Activated gamma-delta T cell treated with Interleukin-2 at 50 U/mL for 16 hours (primary cell): ENCODE results near the gene NTNG2.

Experiments
- DNase-seq: peaks from one replicate; pipeline ENCODE4 v3.0.0-alpha.2; 2020

NTNG2 gene

GRCh38 chr9:132207839-132208615 is 46.2 kb downstream of the NTNG2 start:
- no peak for DNase-seq

GRCh38 chr9:132209228-132209627 is 47.4 kb downstream of the NTNG2 start:
- DNase-seq = no peak

DNA sequence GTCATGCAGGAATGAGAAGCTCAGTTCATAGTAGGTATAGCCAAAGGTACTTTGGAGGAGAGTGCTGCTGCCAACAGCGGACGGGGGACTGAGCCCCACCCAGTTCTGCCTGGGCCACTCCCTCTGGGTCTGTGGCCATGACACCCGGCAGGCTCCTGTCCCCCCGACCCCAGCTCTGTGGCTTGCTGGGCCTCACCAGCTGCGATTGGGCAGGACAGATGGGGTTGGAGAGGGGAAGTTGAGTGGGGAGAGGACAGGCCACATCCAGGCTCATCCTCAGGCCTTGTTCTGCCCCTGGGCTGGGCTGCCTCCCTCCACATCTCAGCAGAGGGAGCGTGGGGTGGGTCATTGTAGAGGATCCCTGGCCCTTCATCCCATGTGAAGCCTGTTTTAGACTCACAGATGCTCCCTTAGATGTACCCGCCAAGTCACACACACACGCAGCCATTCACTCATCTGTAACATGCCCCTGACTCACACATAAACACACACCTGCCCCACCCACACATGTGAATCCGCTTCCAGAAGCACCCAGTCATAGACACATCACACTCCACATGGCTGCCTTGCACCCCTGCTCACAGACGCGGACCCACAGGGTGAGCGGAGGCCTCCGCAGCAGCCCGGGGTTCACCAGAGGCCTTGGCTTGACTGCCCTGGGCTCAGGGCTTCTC is 48.8 kb downstream of the NTNG2 start:
- DNase-seq = no peak

DNA sequence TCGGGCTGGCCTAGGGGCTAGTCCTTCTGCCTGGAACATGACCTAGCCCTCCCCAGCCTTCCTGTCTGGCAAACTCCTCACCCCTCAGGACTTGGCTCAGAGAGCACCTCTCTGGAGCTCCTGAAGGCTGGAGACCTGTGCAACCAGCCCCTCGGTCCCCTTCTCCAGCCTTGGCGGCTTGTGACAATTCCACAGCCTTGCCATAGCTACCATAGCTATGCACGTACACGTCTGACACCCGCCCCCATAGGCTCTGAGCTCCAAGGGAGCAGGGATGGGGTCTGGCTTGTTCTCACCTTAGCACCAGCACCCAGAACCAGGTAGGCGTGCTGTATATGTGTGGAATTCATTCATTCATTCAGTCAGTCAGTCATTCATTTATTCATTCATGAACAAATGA is 49.7 kb downstream of the NTNG2 start:
- DNase-seq = no peak

- DNase-seq = no peak
Measured at GRCh38 chr9:132214027-132214622, 52.3 kb downstream of the NTNG2 start.

GRCh38 chr9:132216861-132217619 is 55.2 kb downstream of the NTNG2 start:
- no peak for DNase-seq

DNA sequence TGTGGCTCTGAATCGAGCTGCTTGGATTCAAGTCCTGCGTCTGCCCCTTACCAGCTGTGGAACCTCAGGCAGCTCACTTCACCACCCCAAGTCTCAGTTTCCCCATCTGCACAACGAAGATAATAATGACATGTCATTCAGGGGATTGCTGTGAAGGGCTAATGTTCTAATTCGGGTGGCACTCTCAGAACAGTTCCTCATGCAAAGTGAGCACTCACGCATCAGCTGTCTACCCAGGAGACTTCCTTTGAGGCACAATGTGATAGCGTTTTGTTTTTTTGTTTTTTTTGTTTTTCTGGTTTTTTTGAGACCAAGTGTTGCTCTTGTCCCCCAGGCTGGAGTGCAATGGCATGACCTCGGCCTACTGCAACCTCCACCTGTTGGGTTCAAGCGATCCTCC is 56.4 kb downstream of the NTNG2 start:
- no peak for DNase-seq

DNA sequence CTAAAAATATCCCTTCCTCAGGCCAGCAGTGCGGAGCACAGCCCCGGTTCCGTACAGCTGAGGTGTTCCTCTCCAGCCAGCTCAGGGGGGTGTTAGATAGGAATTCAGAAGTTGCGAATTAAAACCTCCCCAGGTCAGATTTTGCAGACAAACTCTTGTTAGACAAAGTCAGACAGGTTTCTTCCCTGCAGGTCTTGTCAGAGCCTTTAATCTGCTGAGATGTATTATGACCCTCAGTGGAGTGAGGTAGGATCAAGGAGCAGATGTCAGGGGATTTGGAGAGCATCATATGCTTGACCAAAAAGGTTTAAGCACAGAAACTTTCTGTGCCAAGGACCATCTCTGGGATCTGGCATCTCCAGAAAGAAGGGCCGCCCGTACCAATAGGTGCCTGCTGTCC is 60.1 kb downstream of the NTNG2 start:
- DNase-seq = no peak

DNA sequence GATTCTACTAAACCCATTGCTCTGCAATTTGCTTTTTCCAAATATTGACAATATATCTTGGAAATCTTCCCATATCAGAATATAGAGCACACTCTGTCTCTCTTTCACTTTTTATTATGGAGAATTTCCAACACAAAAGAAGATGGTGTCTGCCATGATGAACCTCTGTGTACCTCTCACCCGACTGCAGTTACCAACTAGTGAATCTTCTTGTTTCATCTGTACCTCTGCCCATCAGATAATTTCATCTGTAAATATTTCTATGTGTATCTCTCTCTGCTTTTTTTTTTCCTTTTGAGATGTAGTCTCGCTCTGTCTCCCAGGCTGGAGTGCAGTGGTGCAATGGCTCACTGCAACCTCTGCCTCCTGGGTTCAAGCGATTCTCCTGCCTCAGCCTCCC is 62.8 kb downstream of the NTNG2 start:
- DNase-seq = no peak

DNA sequence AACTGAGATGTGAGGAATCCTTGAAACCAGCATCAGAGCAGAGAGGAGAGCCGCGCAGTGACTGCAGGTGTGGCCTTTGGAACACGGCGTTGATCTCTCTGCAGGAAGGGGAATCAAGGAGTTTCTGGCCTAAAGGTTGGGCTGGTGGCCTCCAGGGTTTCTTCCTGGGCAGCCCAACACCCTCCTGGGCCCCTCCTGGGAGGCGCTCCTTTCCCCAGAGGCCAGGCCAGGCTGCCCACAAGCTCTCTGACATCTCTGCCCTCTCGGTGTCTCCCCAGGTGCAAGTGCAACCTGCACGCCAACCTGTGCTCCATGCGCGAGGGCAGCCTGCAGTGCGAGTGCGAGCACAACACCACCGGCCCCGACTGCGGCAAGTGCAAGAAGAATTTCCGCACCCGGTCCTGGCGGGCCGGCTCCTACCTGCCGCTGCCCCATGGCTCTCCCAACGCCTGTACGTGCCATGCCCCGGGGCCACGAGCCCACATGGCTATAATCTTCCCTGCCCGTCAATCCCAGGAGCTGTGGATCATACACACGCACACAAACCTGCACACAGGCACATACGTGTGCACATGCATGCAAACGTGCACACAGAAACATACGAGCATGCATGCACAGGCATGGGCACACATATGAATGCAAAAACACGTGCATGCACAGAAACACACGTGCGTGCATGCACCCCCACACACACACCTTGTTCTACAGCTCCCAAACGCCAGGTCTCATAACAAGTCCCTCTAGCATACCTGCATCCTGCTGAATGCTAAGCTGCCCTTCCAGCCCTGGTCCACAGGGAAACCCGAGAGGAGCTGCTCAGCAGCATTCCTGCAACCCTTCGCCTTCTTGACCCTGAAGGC is 64.9 kb downstream of the NTNG2 start:
- DNase-seq = no peak

- DNase-seq = no peak
Measured at GRCh38 chr9:132228062-132228461, 66.2 kb downstream of the NTNG2 start.

DNA sequence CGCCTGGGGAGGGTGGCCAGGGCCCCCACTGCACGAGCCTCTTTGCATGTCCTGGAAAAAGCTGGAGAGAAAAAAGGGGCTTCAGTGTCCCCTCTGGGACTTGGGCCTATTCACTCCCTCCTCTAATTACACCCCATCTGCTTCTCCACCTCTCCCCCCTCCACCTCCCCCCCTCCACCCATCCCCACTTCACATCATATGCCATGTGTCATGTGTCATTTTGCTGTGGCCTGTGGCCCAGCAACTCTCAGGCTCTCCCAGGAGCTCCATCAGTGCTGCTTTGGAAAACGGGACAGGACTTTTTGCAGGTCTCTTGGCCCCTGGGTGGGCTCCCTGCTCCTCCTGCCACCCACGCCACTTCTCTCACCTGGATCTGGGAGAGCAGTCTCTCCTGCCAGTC is 68.7 kb downstream of the NTNG2 start:
- DNase-seq = no peak

DNA sequence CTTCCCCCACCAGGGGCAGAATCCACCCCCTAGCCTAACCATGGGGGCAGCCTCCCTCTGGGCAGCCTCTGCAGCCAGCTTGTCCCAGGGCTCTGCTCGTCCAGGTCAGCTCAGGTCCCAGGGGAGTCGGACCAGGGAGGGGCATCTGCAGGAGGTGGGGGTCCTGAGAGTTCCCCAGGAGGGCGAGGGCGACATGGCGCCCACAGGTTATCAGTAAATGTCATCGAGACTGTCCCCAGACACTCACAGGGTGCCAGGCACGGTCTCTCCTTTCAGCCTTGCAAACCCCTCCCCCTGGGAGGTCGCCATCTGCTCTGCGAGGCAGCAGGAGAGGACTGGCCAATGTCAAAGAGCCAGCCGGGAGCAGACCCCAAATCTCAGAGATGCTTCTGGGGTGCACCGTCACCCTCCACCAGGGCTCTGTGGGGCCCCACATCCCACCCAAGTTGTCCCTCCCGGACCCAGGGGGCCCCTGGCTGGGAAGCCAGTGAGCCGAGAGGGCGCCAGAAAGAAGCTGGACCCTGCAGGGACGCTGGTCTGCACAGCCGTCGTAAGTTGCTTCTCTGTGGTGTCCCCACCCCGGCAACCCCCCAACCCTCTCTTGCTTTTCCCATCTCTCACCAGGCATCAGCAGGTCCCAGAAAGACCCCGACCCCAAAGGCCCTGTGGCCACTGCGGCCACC is 69.3 kb downstream of the NTNG2 start:
- DNase-seq = no peak

DNA sequence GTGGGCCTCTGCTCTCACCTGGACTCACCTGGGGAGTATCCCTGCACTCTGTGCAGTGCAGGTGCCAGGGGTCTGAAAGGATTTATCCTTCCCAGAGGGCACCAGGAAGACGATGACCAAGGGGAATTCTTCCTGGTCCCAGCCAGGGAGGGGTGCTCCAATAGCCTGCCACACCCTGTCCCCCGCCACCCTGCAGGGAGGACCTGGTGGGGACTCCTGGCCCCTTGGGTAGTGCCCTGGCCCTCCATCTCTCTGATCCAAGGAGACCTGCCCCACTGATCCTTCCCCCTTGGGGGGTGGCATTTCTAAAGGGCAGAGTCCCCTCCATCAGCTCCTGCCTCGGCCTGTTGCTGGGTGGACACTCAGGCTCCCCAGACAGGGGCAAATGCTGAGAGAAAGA is 70.7 kb downstream of the NTNG2 start:
- no peak for DNase-seq

DNA sequence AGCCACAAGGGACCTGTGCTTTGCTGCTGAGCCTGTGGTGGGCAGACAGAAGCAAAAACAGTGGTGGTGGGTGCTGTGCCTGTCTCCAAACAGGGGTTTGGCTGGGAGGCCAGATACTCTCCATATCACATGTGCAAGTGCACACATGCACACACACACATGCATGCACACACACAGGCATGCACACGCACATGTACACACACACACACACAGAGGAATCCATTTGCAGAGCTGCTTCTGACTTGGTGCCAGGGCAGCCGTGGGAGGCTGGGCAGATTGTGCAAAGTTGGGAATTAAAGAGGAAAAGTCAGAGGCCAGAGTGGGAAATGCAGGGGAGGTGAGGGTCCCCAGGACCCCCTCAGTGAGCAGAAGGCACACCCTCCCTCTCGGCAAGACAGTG is 71.3 kb downstream of the NTNG2 start:
- no peak for DNase-seq

- DNase-seq = no peak
Measured at GRCh38 chr9:132234535-132234934, 72.7 kb downstream of the NTNG2 start.

- DNase-seq = no peak
Measured at GRCh38 chr9:132235125-132235524, 73.3 kb downstream of the NTNG2 start.

DNA sequence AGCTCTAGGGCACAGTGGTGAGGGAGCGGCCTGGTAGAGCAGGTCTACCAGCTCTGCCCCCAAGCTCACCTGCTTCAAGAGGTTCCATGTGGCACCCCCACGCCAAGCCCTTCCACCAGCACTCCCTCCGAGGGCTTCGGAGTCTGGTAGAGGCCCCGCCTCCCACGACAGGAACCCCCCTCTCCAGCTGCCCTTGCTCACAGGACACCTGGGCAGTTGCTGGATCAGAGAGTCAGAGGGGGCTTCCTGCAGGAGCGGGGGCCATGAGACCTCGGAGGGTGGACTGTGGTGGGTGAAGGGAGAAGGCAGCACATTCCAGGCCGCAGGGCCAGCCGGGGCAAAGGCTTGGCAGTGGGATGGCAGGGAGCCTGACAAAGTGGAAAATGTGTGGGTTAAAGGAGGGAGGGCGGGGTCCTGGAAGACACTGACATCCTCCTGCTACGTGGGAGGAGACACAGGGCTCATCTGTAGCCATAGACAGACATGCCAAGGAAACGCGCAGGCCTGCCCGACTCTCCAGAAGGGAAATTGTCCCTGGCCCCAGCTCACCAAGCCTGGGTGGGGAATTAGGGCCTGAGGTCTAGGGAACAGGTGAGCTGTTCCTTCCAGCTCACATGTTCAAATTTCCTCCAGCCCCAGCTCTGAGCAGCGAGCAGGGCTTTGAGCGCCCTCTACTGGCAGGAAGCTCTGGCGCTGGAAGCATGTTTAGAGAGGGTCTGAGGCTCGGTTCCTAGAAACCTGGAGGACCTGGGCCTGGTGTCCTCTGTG is 74.2 kb downstream of the NTNG2 start:
- peak; percentile 80 for DNase-seq

- no peak for DNase-seq
Measured at GRCh38 chr9:132236662-132237311, 74.9 kb downstream of the NTNG2 start.

DNA sequence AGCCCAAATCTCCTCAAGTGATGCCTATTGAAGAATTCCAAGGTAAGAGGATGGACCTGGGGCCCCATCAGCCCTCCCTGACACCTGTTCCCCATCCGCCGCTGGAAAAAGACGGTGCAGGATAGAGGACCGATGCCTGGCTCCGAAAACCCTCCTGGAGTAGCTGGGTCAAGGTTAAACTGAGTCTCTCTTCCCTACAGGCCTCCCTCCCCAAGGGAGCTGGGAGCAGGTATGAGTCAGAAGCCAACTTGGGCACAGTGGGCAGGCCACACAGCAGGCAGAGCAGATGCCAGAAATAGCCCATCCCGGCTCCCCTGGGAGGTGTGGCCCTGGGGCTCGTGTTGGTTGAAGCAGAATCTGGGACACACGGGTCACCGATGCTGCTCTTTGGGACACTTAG is 75.6 kb downstream of the NTNG2 start:
- DNase-seq = no peak
